PC-3 (cell line): Measurements from ENCODE around the gene PLXDC1. TPM values are rescaled to one million over a fixed set of nuclear protein-coding genes. Genes with fewer than 3 reads are reported as not detected.

Experiments used
- ATAC-seq: fragments of 200-7000 bp; cut with Tn5 transposase; 2 replicates; pipeline ENCODE4 v1.9.1; 2020; ENCODE audit warnings: mild to moderate bottlenecking, moderate library complexity
- BruUV-seq: library from RNA; stranded (reverse); fragments of 400-500 nt; replicated peaks from 2 replicates; lab custom pipeline; 2021; lab: Mats Ljungman, UMichigan
- CTCF ChIA-PET: fragments of 300-600 bp; sonication (Branson Sonifier 250); formaldehyde crosslinking; loops from one replicate; lab custom pipeline; 2022; ENCODE audit warnings: antibody characterized with exemption; lab: Charles Lee
- POLR2A ChIA-PET: fragments of 300-600 bp; sonication (Branson Sonifier 250); formaldehyde crosslinking; loops from one replicate; lab custom pipeline; 2022; ENCODE audit warnings: antibody characterized with exemption; ENCODE audit not compliant: unreplicated experiment; lab: Charles Lee
- DNase-seq: peaks from one replicate; pipeline ENCODE4 v3.0.0-alpha.2; 2015
- H2AFZ ChIP-seq: fragments of 300-600 bp; sonication (generic); 2 replicates; pipeline ENCODE4 v1.6.0; 2016; ENCODE audit warnings: antibody characterized with exemption, low read length
- H3F3A ChIP-seq: fragments of 300-600 bp; sonication (generic); one replicate; pipeline ENCODE4 v1.6.0; 2017; ENCODE audit warnings: antibody characterized with exemption, low read length, control low read depth, mild to moderate bottlenecking; ENCODE audit not compliant: unreplicated experiment
- H3K27ac ChIP-seq: fragments of 300-600 bp; sonication (generic); 2 replicates; pipeline ENCODE4 v1.5.1; 2016; ENCODE audit warnings: mild to moderate bottlenecking, low read length
- H3K27me3 ChIP-seq: fragments of 300-600 bp; sonication (generic); 2 replicates; pipeline ENCODE4 v1.6.1; 2016; ENCODE audit warnings: low read length, mixed read lengths
- H3K36me3 ChIP-seq: fragments of 300-600 bp; sonication (generic); 2 replicates; pipeline ENCODE4 v1.6.1; 2016; ENCODE audit warnings: low read depth, mixed run types, low read length, mixed read lengths
- H3K4me1 ChIP-seq: fragments of 300-600 bp; sonication (generic); 2 replicates; pipeline ENCODE4 v1.5.1; 2016; ENCODE audit warnings: low read length; ENCODE audit not compliant: insufficient read depth
- H3K4me2 ChIP-seq: fragments of 300-600 bp; sonication (generic); 2 replicates; pipeline ENCODE4 v1.6.0; 2016; ENCODE audit warnings: low read length
- H3K4me3 ChIP-seq: fragments of 300-600 bp; sonication (generic); 2 replicates; pipeline ENCODE4 v1.5.1; 2016; ENCODE audit warnings: mild to moderate bottlenecking, low read length, mixed read lengths
- H3K79me2 ChIP-seq: fragments of 300-600 bp; sonication (generic); 2 replicates; pipeline ENCODE4 v1.6.1; 2017; ENCODE audit warnings: low read length, mixed read lengths
- H3K9ac ChIP-seq: fragments of 300-600 bp; sonication (generic); 2 replicates; pipeline ENCODE4 v1.6.0; 2016; ENCODE audit warnings: mild to moderate bottlenecking, low read length
- H3K9me2 ChIP-seq: fragments of 300-600 bp; sonication (generic); replicated peaks from 2 replicates; pipeline ENCODE4 v1.6.1; 2016; ENCODE audit warnings: mixed run types, low read length, mixed read lengths
- H3K9me3 ChIP-seq: fragments of 300-600 bp; sonication (generic); 2 replicates; pipeline ENCODE4 v1.6.1; 2016; ENCODE audit warnings: low read length, mixed read lengths
- H4K20me1 ChIP-seq: fragments of 300-600 bp; sonication (generic); 2 replicates; pipeline ENCODE4 v1.6.1; 2016; ENCODE audit warnings: low read length, mixed read lengths
- CTCF ChIP-seq: fragments of 300-600 bp; sonication (generic); conservative IDR thresholded peaks from 2 replicates; pipeline ENCODE4 v1.5.1; 2017; ENCODE audit warnings: antibody characterized with exemption, low read depth, mild to moderate bottlenecking, low read length
- EZH2 ChIP-seq: fragments of 300-600 bp; sonication (generic); IDR thresholded peaks from one replicate; pipeline ENCODE4 v1.6.1; 2017; ENCODE audit warnings: antibody characterized with exemption, mild to moderate bottlenecking, low read length; ENCODE audit not compliant: unreplicated experiment
- EZH2phosphoT487 ChIP-seq: fragments of 300-600 bp; sonication (generic); IDR thresholded peaks from 2 replicates; pipeline ENCODE4 v1.6.1; 2018; ENCODE audit warnings: mild to moderate bottlenecking, antibody characterized with exemption, low read length, borderline replicate concordance
- intact Hi-C: fragments of 100-400 bp; cut with micrococcal nuclease; formaldehyde crosslinking; loops from 2 replicates; pipeline ENCODE4 v1.9.0; 2023
- total RNA-seq: library from RNA; depleted of rRNA; stranded (reverse); fragments of >200 nt; gene quantifications from 2 replicates; pipeline ENCODE4 v1.2.3, GENCODE V29; 2014

PLXDC1 gene
- total RNA-seq, 1 experiment from 2014 or later, result not detected

DNA sequence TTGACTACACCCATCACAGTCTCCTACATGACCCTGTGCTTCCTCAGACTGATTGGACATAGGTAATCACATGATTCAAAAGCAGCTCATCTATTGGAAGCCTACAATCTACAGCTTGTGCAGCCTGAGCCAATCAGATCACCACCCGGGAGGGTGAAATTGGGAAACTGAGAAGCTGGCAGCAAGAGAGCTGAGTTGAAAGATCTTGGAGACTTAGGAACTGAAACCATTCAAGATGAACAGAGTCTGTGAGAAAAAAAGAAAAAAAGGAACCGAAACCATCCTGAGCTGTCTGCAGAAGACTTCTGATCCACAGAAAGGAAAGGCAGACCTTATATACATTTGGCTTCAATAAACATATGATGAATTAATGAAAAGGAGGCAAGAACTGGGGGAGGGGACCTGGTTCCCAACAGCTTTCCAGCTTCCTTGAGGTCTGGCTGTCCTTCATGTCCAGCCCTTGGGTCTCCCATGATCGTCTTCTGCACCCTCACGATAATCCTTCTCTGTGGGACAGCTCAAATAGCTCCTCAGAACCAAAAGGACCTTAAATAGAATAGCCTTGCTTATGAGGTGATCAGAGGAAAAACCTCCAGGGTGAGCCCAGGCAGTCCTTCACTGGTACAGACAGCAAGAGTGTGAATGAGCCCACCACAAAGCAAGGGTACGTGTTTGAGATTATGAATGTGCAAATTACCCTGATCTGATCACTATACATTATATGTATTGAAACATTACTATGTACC, 32.6 kb downstream of the PLXDC1 start:
- no peaks in the 10 kb centered on the region for H3K9me2 ChIP-seq
- no peaks in the 10 kb centered on the region for H3K79me2 ChIP-seq
- no peaks in the 10 kb centered on the region for H3K36me3 ChIP-seq
- H3F3A ChIP-seq, result no peaks in the 10 kb centered on the region
- H3K9me3 ChIP-seq, result no peaks in the 10 kb centered on the region
- no peaks in the 10 kb centered on the region for H3K27me3 ChIP-seq
- intact Hi-C loops, result no loop called here
- TF ChIP-seq EZH2phosphoT487, result no peak
- H3K4me3 ChIP-seq, result no peak overlapping the region
- H3K27ac ChIP-seq, result no peak overlapping the region
- no peaks in the 10 kb centered on the region for H3K4me1 ChIP-seq
- ATAC-seq (no peak), DNase-seq (no peak)
- H3K9ac ChIP-seq, result no peak overlapping the region
- H3K4me2 ChIP-seq, result no peak overlapping the region
- no TSS peak for BruUV-seq
- no peaks in the 10 kb centered on the region for H4K20me1 ChIP-seq
- H2AFZ ChIP-seq, result no peak overlapping the region
- ChIA-PET CTCF (no interaction called here), POLR2A (no interaction called here)

DNA sequence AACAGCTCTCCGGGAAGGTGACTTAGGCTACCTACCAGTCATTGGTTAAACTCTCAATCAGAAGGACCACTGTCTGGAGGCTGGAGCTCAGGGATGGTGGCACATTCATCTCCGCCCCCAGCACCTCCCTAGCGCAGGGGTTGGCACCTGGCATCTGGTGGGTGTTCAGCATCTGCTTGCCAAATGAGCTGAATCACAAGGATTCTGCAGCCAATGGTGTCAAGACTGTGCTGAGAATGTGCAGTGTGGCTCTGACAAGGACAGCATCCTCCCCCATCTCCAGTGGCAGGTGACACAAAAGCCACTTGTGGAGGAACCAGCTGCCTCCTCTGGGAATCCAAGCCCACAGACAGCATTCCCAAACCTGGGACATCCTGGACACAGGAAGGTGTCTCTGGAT, 35.2 kb downstream of the PLXDC1 start:
- H3K4me2 ChIP-seq, result no peak overlapping the region
- H3K4me1 ChIP-seq, result no peaks in the 10 kb centered on the region
- no peaks in the 10 kb centered on the region for H4K20me1 ChIP-seq
- no peaks in the 10 kb centered on the region for H3K9me3 ChIP-seq
- H3K9me2 ChIP-seq, result no peaks in the 10 kb centered on the region
- H3F3A ChIP-seq, result no peaks in the 10 kb centered on the region
- H3K79me2 ChIP-seq, result no peaks in the 10 kb centered on the region
- no peak for DNase-seq
- H3K9ac ChIP-seq, result no peak overlapping the region
- ATAC-seq, result no peak
- no peak overlapping the region for H2AFZ ChIP-seq
- ChIA-PET POLR2A (no interaction called here), CTCF (no interaction called here)
- no peak overlapping the region for H3K27ac ChIP-seq
- no TSS peak for BruUV-seq
- intact Hi-C loops, result no loop called here
- TF ChIP-seq EZH2 (no peak), CTCF (no peak), EZH2phosphoT487 (no peak)
- no peak overlapping the region for H3K4me3 ChIP-seq
- no peaks in the 10 kb centered on the region for H3K36me3 ChIP-seq
- no peaks in the 10 kb centered on the region for H3K27me3 ChIP-seq

DNA sequence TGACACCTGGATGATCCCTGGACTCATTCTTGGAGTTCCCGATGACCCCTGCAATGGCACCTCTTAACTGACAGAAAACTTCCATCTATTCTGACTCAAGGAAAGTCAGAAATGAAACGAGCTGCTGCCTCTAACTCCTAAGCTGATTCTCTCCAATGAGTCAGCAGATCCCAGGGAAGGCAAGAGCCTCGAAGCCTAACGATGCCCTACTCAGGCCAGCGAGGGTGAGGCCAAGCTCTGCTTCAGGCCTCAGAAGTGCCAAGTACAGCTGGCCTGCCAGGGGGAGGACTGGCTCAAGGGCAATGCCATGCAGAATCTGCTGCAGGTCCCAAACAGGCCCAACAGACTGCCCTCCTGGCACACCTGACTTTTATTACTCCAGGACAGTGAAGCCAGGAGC, 36.3 kb downstream of the PLXDC1 start:
- no peak for DNase-seq
- H3F3A ChIP-seq, result no peaks in the 10 kb centered on the region
- no peak for ATAC-seq
- no peaks in the 10 kb centered on the region for H3K4me1 ChIP-seq
- ChIA-PET CTCF (no interaction called here), POLR2A (no interaction called here)
- H3K4me3 ChIP-seq, result no peak overlapping the region
- no peaks in the 10 kb centered on the region for H3K9me3 ChIP-seq
- no peaks in the 10 kb centered on the region for H3K9me2 ChIP-seq
- no peaks in the 10 kb centered on the region for H4K20me1 ChIP-seq
- BruUV-seq, result no TSS peak
- H3K36me3 ChIP-seq, result no peaks in the 10 kb centered on the region
- H3K27ac ChIP-seq, result no peak overlapping the region
- H3K9ac ChIP-seq, result no peak overlapping the region
- no peak overlapping the region for H3K4me2 ChIP-seq
- no peaks in the 10 kb centered on the region for H3K79me2 ChIP-seq
- TF ChIP-seq EZH2phosphoT487 (no peak), CTCF (no peak), EZH2 (no peak)
- no peaks in the 10 kb centered on the region for H3K27me3 ChIP-seq
- intact Hi-C loops, result no loop called here
- H2AFZ ChIP-seq, result no peak overlapping the region
